Cerebellar cortex (tissue), 1 donor: ENCODE data around the gene PDE6B.
"Not testable (repeated sequence)": the region's sequence is repeated elsewhere in the genome, so short reads cannot be mapped to it uniquely, and the experiment has no call there.

Experiments
- DNase-seq: peaks from one replicate; pipeline ENCODE4 v3.0.0-alpha.2; 2015; ENCODE audit warnings: low spot score

The PDE6B gene

GRCh38 chr4:669806-670559, 44.6 kb downstream of the PDE6B start:
- DNase-seq, result not testable (repeated sequence)

DNA sequence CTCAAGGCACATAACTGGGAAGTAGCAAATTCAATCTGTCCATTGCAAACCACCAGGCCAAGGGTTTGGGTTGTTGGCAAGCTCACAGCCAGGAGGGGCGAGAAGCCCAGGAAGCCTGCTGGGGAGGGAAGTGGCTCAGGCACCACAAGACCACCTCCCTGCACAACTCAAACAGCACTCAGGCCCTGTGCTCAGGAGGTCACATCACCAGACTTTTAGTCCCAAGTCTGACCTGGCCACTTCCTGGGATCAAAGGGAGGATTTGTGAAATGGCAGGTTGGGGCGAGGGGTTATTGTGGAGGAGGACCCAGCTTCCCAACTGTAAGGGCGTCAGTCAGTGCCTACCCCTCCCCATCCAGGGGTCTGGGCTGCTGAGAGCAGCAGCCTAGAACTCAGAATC, 46.4 kb downstream of the PDE6B start:
- no peak for DNase-seq

DNA sequence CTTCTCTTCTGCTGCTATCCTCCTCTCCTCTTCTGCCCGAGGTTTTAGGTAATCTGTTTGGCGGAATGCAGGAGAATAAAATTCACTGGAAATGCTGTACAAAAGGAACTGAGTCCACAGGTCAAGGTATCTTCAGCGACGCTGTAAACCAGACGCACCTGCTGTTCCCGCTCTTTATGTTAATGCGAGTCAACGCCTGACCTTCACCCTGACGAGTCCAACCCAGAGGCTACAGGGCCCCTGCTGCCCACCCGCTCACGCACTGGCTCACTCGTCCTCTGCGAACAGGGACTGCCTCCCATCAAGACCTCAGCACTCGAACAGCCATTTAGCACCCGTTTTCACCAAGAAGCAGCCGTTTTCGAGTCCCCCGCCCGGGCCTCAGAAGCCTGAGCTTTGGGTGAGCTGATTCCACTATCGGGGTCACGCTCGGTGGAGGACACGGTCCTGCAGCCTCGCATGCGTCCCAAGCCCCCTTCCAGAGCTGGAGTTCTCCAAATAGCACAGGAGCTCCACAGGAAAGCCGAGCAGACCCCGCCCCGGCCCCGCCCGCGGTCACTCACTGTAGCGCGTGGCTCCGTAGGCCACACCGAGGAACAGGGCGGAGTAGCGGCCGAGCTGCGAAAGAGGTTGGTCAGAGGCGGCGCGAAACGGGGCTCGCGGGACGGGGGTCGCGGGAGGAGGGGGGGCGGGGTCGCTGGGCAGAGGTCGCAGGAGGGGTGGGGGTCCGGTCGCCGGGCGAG, 48.1 kb downstream of the PDE6B start:
- no peak for DNase-seq

DNA sequence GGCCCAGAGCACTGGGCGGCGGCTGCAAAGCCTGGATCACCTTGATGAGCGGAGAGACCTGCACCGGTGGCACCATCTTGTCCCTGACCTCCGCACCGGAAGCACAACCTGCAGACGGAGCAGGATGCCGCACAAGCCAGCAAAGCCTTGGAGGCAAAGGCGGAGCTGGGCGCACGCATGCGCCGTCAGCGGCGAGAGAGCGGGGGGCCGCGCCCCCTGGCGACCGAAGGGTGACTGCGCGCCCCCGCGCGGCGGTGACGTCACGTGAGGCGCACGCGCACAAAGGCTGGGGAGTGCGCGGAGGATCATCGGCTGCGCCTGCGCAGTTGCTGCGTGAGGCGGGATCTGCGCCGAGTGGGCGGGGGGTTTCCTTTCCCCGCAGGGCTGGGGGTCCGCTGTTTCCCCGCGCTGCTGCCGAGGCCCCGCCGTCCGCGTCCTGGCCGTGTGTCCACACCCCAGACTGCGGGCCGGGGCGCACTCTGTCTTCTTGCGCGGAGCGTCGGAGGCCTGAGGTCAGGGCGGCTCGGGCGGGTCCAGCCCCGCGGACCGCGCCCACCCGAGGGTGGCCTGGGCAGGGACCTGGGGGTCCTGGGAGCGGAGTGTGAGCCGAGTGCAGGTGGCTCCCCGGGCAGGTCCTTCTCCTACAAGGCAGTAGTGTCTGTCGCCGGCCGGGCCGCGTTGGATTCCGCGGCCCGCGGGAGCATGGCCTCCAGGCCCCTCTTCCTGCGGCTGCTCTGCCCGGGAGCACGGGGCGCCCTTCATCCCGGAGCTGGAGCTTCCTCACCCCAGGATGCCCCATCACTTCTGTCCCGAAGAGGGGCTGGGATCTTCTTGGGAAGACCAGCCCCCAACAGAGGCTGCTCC, 49.0 kb downstream of the PDE6B start, which contains the start of the genes ATP5ME and MYL5:
Gene ATP5ME (minus strand): TSS at position 105 of the 864 bp plus-strand sequence. CDS start 29 bp downstream, at position 76.
Gene MYL5 (plus strand): TSS at position 371 of the 864 bp plus-strand sequence. CDS start 3,485 bp downstream, outside the sequence.
- peak; percentile 96 for DNase-seq

DNA sequence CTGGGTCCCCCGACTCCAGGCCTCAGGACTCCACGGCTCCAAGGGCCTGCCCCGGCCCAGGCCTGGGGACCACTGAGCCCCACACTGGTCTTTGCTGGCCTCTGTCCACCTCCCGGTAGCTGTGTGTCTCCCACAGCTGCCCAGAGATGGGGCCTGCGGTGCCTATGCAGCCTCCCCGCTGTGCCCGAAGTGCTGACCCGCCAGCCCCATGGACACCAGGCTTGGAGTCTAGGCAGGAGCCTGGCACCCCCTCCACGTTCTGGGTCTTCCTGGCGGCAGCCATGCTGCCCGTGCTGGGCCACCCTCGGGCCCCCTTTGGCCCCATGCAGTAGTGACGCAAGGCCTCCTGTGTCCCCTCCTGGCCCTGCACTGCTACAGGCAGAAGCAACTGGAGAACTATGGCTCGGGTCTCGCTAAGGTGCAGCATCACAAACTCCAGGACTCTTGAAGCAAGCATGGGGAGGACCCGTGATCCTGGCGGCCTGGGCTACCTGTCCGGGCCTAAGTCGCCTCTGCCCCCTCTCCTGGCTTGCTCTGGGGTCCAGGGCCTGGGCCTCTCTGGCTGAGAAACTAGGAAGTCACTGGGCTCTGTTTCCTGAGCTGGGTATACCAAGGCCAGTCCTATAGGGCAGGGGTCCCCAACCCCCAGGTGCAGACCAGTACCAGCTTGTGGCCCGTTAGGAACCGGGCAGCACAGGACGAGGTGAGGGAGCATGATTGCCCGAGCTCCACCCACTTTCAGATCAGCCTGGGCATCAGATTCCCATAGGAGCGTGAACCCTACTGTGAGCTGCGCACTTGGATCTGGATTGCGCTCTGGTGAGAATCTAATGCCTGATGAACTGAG, 49.9 kb downstream of the PDE6B start:
- DNase-seq, result no peak

- no peak for DNase-seq
Observed at GRCh38 chr4:675980-676870, 50.9 kb downstream of the PDE6B start.

DNA sequence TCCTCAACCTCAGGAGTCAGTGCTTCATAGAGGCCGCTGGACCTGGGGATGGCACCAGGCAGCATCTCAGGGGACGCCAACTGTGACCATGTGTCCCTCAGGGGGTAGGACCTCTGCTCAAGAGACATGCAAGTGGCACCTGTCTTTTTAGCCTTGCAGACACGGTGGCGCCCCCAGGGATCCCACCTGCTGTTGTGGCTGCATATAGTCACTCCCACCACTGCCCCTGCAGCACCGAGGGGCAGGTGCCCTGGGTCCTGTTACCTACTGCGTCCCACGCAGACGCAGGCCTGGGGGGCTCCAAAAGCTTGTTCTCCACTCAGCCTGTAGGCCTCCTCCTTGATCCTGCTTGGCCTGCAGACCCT, 51.5 kb downstream of the PDE6B start:
- DNase-seq, result no peak

DNA sequence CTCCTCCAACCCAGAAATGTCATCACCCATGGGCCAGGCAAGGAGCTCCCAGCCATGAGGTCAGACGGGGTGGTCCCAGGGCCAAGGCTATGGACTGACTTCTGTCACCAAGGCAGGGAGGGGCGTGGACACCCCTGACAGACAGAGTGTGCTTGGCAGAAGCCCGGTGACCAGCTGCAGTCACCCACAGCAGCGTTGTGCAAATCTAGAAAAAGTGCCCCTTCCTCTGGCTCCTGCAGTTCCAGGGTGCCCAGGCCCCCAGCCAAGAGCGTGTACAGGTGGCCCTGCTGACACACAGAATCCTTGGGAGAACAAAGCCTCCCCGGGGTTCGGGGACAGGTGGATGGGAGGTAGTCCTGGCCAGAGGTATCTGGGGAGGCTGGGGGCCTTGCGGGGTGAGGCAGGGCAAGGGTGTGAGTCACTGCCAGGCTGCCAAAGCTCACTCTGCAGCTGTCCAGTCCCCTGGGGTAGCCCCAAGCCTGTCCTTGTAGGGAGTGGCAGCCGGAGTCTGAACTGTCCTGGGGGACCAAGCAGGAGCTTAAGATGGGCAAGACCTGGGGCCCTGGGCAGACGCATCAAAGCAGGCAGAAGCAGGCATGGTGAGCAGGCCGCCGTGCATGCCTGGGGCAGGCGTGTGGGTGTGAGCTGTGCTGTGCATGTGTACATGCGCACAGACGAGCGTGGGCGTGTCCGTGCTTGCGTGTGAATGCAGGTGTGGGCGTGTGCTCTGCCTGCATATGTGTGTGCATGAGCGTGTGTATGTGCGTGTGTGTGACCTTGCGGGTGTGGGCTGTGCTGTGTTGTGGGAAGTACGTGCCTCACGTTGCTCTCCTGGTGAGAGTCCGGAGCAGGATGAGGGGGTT, 52.3 kb downstream of the PDE6B start:
- no peak for DNase-seq

GRCh38 chr4:678331-679103, 53.1 kb downstream of the PDE6B start:
- no peak for DNase-seq

- DNase-seq, result no peak
Observed at GRCh38 chr4:679104-679481, 53.7 kb downstream of the PDE6B start.

DNA sequence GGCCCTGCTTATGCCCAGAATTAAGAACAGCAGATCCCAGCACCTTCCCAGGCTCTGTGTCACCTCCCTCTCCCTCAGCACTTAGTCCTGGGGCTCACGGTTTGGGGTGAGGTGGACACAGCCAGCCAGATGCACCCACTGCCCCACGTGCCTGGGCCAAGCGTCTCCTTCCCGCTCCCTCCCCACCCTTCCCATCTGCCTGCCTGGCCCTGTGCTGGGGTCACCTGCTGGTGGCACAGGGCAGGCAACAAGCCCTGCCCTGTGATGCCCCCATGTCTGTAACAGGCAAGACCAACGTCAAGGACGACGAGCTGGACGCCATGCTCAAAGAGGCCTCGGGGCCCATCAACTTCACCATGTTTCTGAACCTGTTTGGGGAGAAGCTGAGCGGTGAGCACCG, 54.3 kb downstream of the PDE6B start:
- DNase-seq, result no peak

GRCh38 chr4:680091-680490, 54.7 kb downstream of the PDE6B start:
- DNase-seq, result no peak

- DNase-seq, result no peak
Observed at GRCh38 chr4:680551-680927, 55.2 kb downstream of the PDE6B start.

- DNase-seq, result peak; percentile 29
Observed at GRCh38 chr4:680928-681645, 55.7 kb downstream of the PDE6B start.

DNA sequence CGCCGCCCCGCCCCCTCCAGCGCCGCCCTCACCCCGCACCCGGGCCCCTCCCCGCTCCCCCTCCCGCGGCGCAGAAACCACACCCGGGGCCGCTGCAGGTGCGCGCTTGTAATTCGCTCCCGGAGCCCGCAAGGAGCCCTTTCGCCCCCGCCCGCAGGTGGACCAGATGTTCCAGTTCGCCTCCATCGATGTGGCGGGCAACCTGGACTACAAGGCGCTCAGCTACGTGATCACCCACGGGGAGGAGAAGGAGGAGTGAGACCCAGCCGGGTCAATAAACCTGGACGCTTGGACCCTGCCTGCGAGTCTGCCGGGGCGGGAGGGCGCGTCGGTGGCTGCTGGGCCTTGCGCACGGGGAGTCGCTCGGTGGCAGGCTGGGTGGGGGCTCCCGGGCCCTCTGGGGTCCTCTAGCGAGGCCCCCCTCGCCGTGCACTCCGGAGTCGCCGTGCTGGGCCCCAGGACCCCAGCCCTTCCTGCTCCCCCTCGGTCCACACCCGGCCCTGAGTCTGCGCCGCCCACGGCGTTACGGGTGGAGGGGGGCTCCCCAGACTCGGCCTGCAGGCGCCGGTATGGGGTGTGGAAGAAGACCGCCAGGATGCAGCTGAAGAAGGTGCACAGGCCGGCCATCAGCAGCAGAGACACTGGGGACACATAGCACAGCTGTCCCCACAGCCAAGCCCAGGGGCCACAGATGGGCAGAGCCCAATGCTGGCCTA, 56.5 kb downstream of the PDE6B start:
- DNase-seq, result no peak

DNA sequence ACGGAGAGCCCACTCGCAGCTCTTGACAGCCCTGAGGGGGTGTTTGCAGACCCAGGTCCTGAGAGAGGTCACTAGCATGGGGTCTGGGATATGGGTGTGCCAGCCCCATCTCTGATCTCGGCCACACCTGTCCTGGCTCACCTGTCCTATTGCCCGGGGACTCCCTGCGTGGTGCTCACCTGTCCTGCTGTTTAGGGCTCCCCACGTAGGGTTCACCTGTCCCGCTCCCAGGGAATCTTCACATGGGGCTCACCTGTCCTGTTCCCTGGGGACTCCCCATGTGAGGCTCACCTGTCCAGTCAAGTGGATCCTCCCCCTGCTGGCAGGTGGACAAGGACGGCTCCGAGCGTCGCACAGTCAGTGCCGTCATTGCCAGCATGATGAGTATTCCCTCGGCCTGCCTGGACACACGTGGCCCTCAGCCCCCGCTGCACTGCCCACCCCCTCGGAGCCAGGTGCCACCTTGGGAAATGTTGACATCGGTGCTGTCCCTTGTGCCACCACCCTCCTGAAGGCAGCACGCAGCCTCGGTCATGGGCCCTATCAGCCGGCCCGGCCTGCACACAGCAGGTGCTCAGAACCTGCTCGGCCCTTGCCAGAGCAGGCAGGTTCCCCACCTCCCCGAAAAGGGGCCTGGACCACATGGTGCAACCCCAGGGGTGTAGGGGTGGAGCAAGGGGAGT, 57.3 kb downstream of the PDE6B start:
- DNase-seq, result no peak
